ENCODE measurements around the gene NMNAT2. TPM values are rescaled to one million over a fixed set of nuclear protein-coding genes. Genes with fewer than 3 reads are reported as not detected.

Gene NMNAT2
- total RNA-seq, 1 donor from 2014 or later, result 0.20 TPM

GRCh38 chr1:183315991-183316758, 102.0 kb downstream of the NMNAT2 start:
- DNase-seq (ENCODE audit: low read depth in 2 of 2), result peak in 1 of 2 donors; percentile 38

- no peak for DNase-seq (ENCODE audit: low read depth in 2 of 2)
These were observed 105.1 kb downstream of the NMNAT2 start for GRCh38 chr1:183313063-183313462.

- DNase-seq (ENCODE audit: low read depth in 2 of 2), result peak; percentile 18 to 98
These were observed 107.3 kb downstream of the NMNAT2 start for GRCh38 chr1:183310753-183311479.

GRCh38 chr1:183308719-183309118, 109.5 kb downstream of the NMNAT2 start:
- DNase-seq (ENCODE audit: low read depth in 2 of 2), result no peak

GRCh38 chr1:183306317-183307042, 111.7 kb downstream of the NMNAT2 start:
- peak in 1 of 2 donors; percentile 47 for DNase-seq (ENCODE audit: low read depth in 2 of 2)

- DNase-seq (ENCODE audit: low read depth in 2 of 2), result peak; percentile 71 to 93
These were observed 113.6 kb downstream of the NMNAT2 start for GRCh38 chr1:183304440-183305107.

- DNase-seq (ENCODE audit: low read depth in 2 of 2), result no peak
These were observed 114.3 kb downstream of the NMNAT2 start for GRCh38 chr1:183303901-183304300.

GRCh38 chr1:183303323-183303645, 114.9 kb downstream of the NMNAT2 start:
- peak in 1 of 2 donors; percentile 22 for DNase-seq (ENCODE audit: low read depth in 2 of 2)

- DNase-seq (ENCODE audit: low read depth in 2 of 2), result no peak
These were observed 115.5 kb downstream of the NMNAT2 start for GRCh38 chr1:183302452-183303322.

GRCh38 chr1:183301239-183301638, 116.9 kb downstream of the NMNAT2 start:
- DNase-seq (ENCODE audit: low read depth in 2 of 2), result no peak

- DNase-seq (ENCODE audit: low read depth in 2 of 2), result no peak
These were observed 117.4 kb downstream of the NMNAT2 start for GRCh38 chr1:183300828-183301227.

- DNase-seq (ENCODE audit: low read depth in 2 of 2), result no peak
These were observed 117.8 kb downstream of the NMNAT2 start for GRCh38 chr1:183300395-183300794.

GRCh38 chr1:183296782-183297181, 121.4 kb downstream of the NMNAT2 start:
- no peak for DNase-seq (ENCODE audit: low read depth in 2 of 2)

- no peak for DNase-seq (ENCODE audit: low read depth in 2 of 2)
These were observed 122.7 kb downstream of the NMNAT2 start for GRCh38 chr1:183295521-183295920.

GRCh38 chr1:183293876-183294275, 124.3 kb downstream of the NMNAT2 start:
- DNase-seq (ENCODE audit: low read depth in 2 of 2), result no peak

- no peak for DNase-seq (ENCODE audit: low read depth in 2 of 2)
These were observed 124.9 kb downstream of the NMNAT2 start for GRCh38 chr1:183293241-183293640.

- DNase-seq (ENCODE audit: low read depth in 2 of 2), result peak; percentile 72 to 92
These were observed 126.2 kb downstream of the NMNAT2 start for GRCh38 chr1:183291802-183292514.

GRCh38 chr1:183291216-183291762, 126.9 kb downstream of the NMNAT2 start:
- no peak for DNase-seq (ENCODE audit: low read depth in 2 of 2)

GRCh38 chr1:183290628-183291027, 127.6 kb downstream of the NMNAT2 start:
- no peak for DNase-seq (ENCODE audit: low read depth in 2 of 2)

- DNase-seq (ENCODE audit: low read depth in 2 of 2), result no peak
These were observed 129.1 kb downstream of the NMNAT2 start for GRCh38 chr1:183289051-183289496.
